A549 (cell line): Measurements from ENCODE around the gene GLCE. TPM values are rescaled to one million over a fixed set of nuclear protein-coding genes. Genes with fewer than 3 reads are reported as not detected.

ENCODE experiments used
- ATAC-seq, 2 experiments: fragments of 200-7000 bp in 1 of 2; fragments of >200 bp in 1 of 2; cut with Nextera tagmentation in 1 of 2; cut with Tn5 transposase in 1 of 2; 3 replicates each; pipeline versions ENCODE4 v1.8.0 to v1.9.1; 2018 to 2020; ENCODE audit warnings: mild to moderate bottlenecking in 1 of 2, moderate library complexity in 1 of 2
- CTCF ChIA-PET: fragments of 300-600 bp; sonication (Branson Sonifier 250); formaldehyde crosslinking; extraction: SDS; loops from one replicate; lab custom pipeline; 2021; ENCODE audit warnings: antibody characterized with exemption, inconsistent platforms; lab: Yijun Ruan, JAX
- POLR2A ChIA-PET: fragments of 350-600 bp; formaldehyde crosslinking; extraction: SDS; loops from one replicate; lab custom pipeline; 2021; ENCODE audit warnings: antibody characterized with exemption, inconsistent platforms; lab: Yijun Ruan, JAX
- DNase-seq, 2 experiments: peaks; one replicate each; pipeline versions ENCODE4 v3.0.0 to v3.0.0-alpha.2; 2011 to 2016; ENCODE audit warnings: low read depth in 1 of 2, low spot score in 1 of 2
- FAIRE-seq: peaks from 2 replicates; lab custom pipeline; 2011; peaks lifted over from hg19 to GRCh38; lab: Jason Lieb, UNC
- H3K27ac ChIP-seq, 2 experiments: fragments of >200 bp; sonication (Bioruptor Twin); formaldehyde crosslinking; 3 replicates each; pipeline ENCODE4 v1.5.1; 2016 to 2017
- H3K4me1 ChIP-seq: fragments of >200 bp; sonication (Bioruptor Twin); formaldehyde crosslinking; 3 replicates; pipeline ENCODE4 v1.6.1; 2016
- H3K4me2 ChIP-seq: fragments of >200 bp; sonication (Bioruptor Twin); formaldehyde crosslinking; 3 replicates; pipeline ENCODE4 v1.6.1; 2016
- H3K4me3 ChIP-seq: fragments of >200 bp; sonication (Bioruptor Twin); formaldehyde crosslinking; 3 replicates; pipeline ENCODE4 v1.5.1; 2016
- H3K9me3 ChIP-seq: fragments of >200 bp; sonication (Bioruptor Twin); formaldehyde crosslinking; 3 replicates; pipeline ENCODE4 v1.6.1; 2016
- CHD2 ChIP-seq: fragments of 150-350 bp; IDR thresholded peaks from 2 replicates; pipeline ENCODE4 v1.6.1; 2014; ENCODE audit warnings: low read length; ENCODE audit not compliant: partially characterized antibody
- EHF ChIP-seq: fragments of 250-450 bp; sonication (Bioruptor Pico); IDR thresholded peaks from 2 replicates; pipeline ENCODE4 v1.5.0; 2020; ENCODE audit warnings: mild to moderate bottlenecking
- EP300 ChIP-seq, 2 experiments: fragments of >200 bp; sonication (Bioruptor Twin); formaldehyde crosslinking; IDR thresholded peaks; 2 replicates in 1 of 2; 3 replicates in 1 of 2; pipeline ENCODE4 v1.6.1; 2016 to 2017
- ESRRA ChIP-seq: fragments of 150-350 bp; IDR thresholded peaks from 2 replicates; pipeline ENCODE4 v1.6.1; 2014; ENCODE audit warnings: mild to moderate bottlenecking, low read length, borderline replicate concordance
- FOSL2 ChIP-seq, 2 experiments: fragments of 450-650 bp in 1 of 2; fragments of >200 bp in 1 of 2; sonication (Bioruptor Twin) in 1 of 2; formaldehyde crosslinking; IDR thresholded peaks; 2 replicates each; pipeline versions ENCODE4 v1.5.0 to v1.6.1; 2016 to 2020; ENCODE audit warnings: mild to moderate bottlenecking in 1 of 2, moderate library complexity in 1 of 2
- HEYL ChIP-seq: fragments of 250-450 bp; sonication (Bioruptor Pico); IDR thresholded peaks from 2 replicates; pipeline ENCODE4 v1.8.0; 2021; ENCODE audit warnings: mild to moderate bottlenecking, moderate library complexity
- HOXB13 ChIP-seq: fragments of 250-450 bp; sonication (Bioruptor Pico); IDR thresholded peaks from 2 replicates; pipeline ENCODE4 v1.5.0; 2020; ENCODE audit warnings: low read depth, mild to moderate bottlenecking, moderate library complexity
- JUN ChIP-seq, 2 experiments: fragments of >200 bp; sonication (Bioruptor Twin); formaldehyde crosslinking; IDR thresholded peaks; 2 replicates in 1 of 2; 3 replicates in 1 of 2; pipeline ENCODE4 v1.6.1; 2016 to 2017
- JUNB ChIP-seq: fragments of >200 bp; sonication (Bioruptor Twin); formaldehyde crosslinking; IDR thresholded peaks from 2 replicates; pipeline ENCODE4 v1.6.1; 2016
- KDM5A ChIP-seq: fragments of 200-600 bp; sonication (generic); IDR thresholded peaks from 2 replicates; pipeline ENCODE4 v1.6.1; 2016; ENCODE audit warnings: antibody characterized with exemption, mild to moderate bottlenecking
- MAFK ChIP-seq: fragments of 450-650 bp; IDR thresholded peaks from 2 replicates; pipeline ENCODE4 v1.6.1; 2014; ENCODE audit not compliant: partially characterized antibody
- MYC ChIP-seq: IDR thresholded peaks from 2 replicates; pipeline ENCODE4 v1.6.1; 2012; ENCODE audit warnings: mild to moderate bottlenecking, inconsistent platforms, low read length, improper control_type of control experiment, borderline replicate concordance
- NFE2L2 ChIP-seq: fragments of 150-350 bp; conservative IDR thresholded peaks from 2 replicates; pipeline ENCODE4 v1.6.1; 2014; ENCODE audit warnings: low read length
- PHF8 ChIP-seq: fragments of 200-600 bp; sonication (generic); IDR thresholded peaks from 2 replicates; pipeline ENCODE4 v1.6.1; 2016; ENCODE audit warnings: low read depth, mild to moderate bottlenecking, antibody characterized with exemption, moderate library complexity, borderline replicate concordance
- RAD21 ChIP-seq, 2 experiments: fragments of >200 bp in 1 of 2; sonication (Bioruptor Twin) in 1 of 2; formaldehyde crosslinking in 1 of 2; IDR thresholded peaks in 1 of 2; conservative IDR thresholded peaks in 1 of 2; 2 replicates in 1 of 2; 3 replicates in 1 of 2; pipeline ENCODE4 v1.6.1; 2012 to 2018; ENCODE audit warnings: inconsistent platforms in 1 of 2
- RCOR1 ChIP-seq: fragments of 150-350 bp; IDR thresholded peaks from 2 replicates; pipeline ENCODE4 v1.6.1; 2014; ENCODE audit warnings: antibody characterized with exemption, low read length, low read depth
- RFX5 ChIP-seq: fragments of 450-650 bp; IDR thresholded peaks from 2 replicates; pipeline ENCODE4 v1.7.1; 2014; ENCODE audit warnings: antibody characterized with exemption, mild to moderate bottlenecking, moderate library complexity
- SMC3 ChIP-seq: fragments of >200 bp; sonication (Bioruptor Twin); formaldehyde crosslinking; IDR thresholded peaks from 3 replicates; pipeline ENCODE4 v1.6.1; 2018; ENCODE audit warnings: inconsistent platforms
- SREBF2 ChIP-seq: fragments of 450-650 bp; IDR thresholded peaks from 2 replicates; pipeline ENCODE4 v1.6.1; 2014; ENCODE audit warnings: mild to moderate bottlenecking, moderate library complexity
- TFCP2L1 ChIP-seq: fragments of 250-450 bp; sonication (Bioruptor Pico); IDR thresholded peaks from 2 replicates; pipeline ENCODE4 v1.5.0; 2021; ENCODE audit warnings: mild to moderate bottlenecking
- TP53 ChIP-seq: fragments of 250-450 bp; sonication (Bioruptor Pico); IDR thresholded peaks from 2 replicates; pipeline ENCODE4 v1.5.0; 2021; ENCODE audit warnings: mild to moderate bottlenecking, moderate library complexity
- ZFP36 ChIP-seq: fragments of 450-650 bp; IDR thresholded peaks from 2 replicates; pipeline ENCODE4 v1.6.1; 2014; ENCODE audit warnings: borderline replicate concordance; ENCODE audit not compliant: partially characterized antibody
- ZNF302 ChIP-seq: fragments of 250-450 bp; sonication (Bioruptor Pico); IDR thresholded peaks from 2 replicates; pipeline ENCODE4 v1.9.0; 2021; ENCODE audit warnings: inconsistent platforms, mild to moderate bottlenecking, moderate library complexity
- ZSCAN20 ChIP-seq: fragments of 250-450 bp; sonication (Bioruptor Pico); IDR thresholded peaks from 2 replicates; pipeline ENCODE4 v1.8.0; 2022; ENCODE audit warnings: mild to moderate bottlenecking, moderate library complexity
- WGBS: methylation state at CpG from one replicate; pipeline ENCODE4 v1.1.6; 2017; ENCODE audit errors: missing lambda C conversion rate; 5-methylcytosine and 5-hydroxymethylcytosine counted together
- polyA plus RNA-seq, 4 experiments: library from polyadenylated mRNA; depleted of rRNA in 3 of 4; stranded (reverse); fragments of >200 nt; fragmentation: RNase III in 1 of 4; extraction: RNeasy Plus Mini Kit Qiagen cat#74134 plus additional on column Dnase treatment in 1 of 4; gene quantifications; 2 replicates in 3 of 4; 3 replicates in 1 of 4; pipeline ENCODE4 v1.2.3, GENCODE V29; 2011 to 2017
- TF ChIP-seq, protein P1 (sequence below): IDR thresholded peaks from 2 replicates; pipeline ENCODE4 v1.6.1; 2012; ENCODE audit warnings: low read depth, borderline replicate concordance
- TF ChIP-seq, protein P2 (sequence below): IDR thresholded peaks from 2 replicates; pipeline ENCODE4 v1.6.1; 2012
- TF ChIP-seq, protein P3 (sequence below): fragments of >200 bp; sonication (Bioruptor Twin); formaldehyde crosslinking; IDR thresholded peaks from 3 replicates; pipeline ENCODE4 v1.5.1; 2016

Gene GLCE
- polyA plus RNA-seq, 2 of the 4 experiments (the other 2 are of a cell fraction) = 19.6 to 41.8 TPM

- TF ChIP-seq FOSL2 (IDR thresholded peaks at IDR 0.05) (peak; percentile 72), FOSL2 (CRISPR knock-in tag; IDR thresholded peaks at IDR 0.05) (peak; percentile 78), RCOR1 (no peak)
- TF ChIP-seq, protein P1, sequence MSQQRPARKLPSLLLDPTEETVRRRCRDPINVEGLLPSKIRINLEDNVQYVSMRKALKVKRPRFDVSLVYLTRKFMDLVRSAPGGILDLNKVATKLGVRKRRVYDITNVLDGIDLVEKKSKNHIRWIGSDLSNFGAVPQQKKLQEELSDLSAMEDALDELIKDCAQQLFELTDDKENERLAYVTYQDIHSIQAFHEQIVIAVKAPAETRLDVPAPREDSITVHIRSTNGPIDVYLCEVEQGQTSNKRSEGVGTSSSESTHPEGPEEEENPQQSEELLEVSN = peak; percentile 55; the same call in 1 of the 2 replicates
- TF ChIP-seq, protein P2, sequence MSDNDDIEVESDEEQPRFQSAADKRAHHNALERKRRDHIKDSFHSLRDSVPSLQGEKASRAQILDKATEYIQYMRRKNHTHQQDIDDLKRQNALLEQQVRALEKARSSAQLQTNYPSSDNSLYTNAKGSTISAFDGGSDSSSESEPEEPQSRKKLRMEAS = peak; percentile 55; the same call in 1 of the 2 replicates
- POLR2A ChIA-PET = interaction anchor here (1.2 kb wide), 1 partner anchor 10 kb away, joined by 3 read pairs; no protein-coding TSS in a partner anchor
Measured at GRCh38 chr15:69253156-69253555, 92.7 kb downstream of the GLCE start.

GRCh38 chr15:69265347-69265955 is 105.0 kb downstream of the GLCE start:
- Histone ChIP-seq H3K27ac (no peak overlapping the region), H3K4me1 (no peaks in the 10 kb centered on the region), H3K4me2 (no peak overlapping the region), H3K4me3 (no peak overlapping the region)
- POLR2A ChIA-PET = no interaction called here
- 30% methylated on average over 5 of the region's 5 CpGs for WGBS
- DNase-seq (peak; percentile 36 to 58), FAIRE-seq (peak; percentile 100)
- TF ChIP-seq TP53 (CRISPR knock-in tag) = no peak
- TF ChIP-seq HOXB13 = no peak
- no peak for TF ChIP-seq EP300 (IDR thresholded peaks at IDR 0.05)
- no peak for TF ChIP-seq TFCP2L1 (CRISPR knock-in tag)
- TF ChIP-seq ESRRA = no peak
- TF ChIP-seq, protein P3, sequence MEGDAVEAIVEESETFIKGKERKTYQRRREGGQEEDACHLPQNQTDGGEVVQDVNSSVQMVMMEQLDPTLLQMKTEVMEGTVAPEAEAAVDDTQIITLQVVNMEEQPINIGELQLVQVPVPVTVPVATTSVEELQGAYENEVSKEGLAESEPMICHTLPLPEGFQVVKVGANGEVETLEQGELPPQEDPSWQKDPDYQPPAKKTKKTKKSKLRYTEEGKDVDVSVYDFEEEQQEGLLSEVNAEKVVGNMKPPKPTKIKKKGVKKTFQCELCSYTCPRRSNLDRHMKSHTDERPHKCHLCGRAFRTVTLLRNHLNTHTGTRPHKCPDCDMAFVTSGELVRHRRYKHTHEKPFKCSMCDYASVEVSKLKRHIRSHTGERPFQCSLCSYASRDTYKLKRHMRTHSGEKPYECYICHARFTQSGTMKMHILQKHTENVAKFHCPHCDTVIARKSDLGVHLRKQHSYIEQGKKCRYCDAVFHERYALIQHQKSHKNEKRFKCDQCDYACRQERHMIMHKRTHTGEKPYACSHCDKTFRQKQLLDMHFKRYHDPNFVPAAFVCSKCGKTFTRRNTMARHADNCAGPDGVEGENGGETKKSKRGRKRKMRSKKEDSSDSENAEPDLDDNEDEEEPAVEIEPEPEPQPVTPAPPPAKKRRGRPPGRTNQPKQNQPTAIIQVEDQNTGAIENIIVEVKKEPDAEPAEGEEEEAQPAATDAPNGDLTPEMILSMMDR = peak; percentile 91
- TF ChIP-seq RFX5 = no peak
- TF ChIP-seq ZFP36 = no peak
- no peak for TF ChIP-seq ZSCAN20 (CRISPR knock-in tag)
- TF ChIP-seq JUN (IDR thresholded peaks at IDR 0.05) = no peak
- TF ChIP-seq HEYL = no peak
- TF ChIP-seq KDM5A = no peak
- no peak for TF ChIP-seq RCOR1
- TF ChIP-seq RAD21 (conservative IDR thresholded peaks at IDR 0.05 in 1 of 2, IDR thresholded peaks at IDR 0.05 in 1 of 2) = peak; percentile 82 to 83
- no peak for TF ChIP-seq CHD2
- no peak for TF ChIP-seq JUNB
- TF ChIP-seq MYC = no peak
- TF ChIP-seq EHF (CRISPR knock-in tag) = no peak
- TF ChIP-seq SREBF2 = no peak
- no peak for TF ChIP-seq PHF8
- no peak for TF ChIP-seq NFE2L2
- TF ChIP-seq ZNF302 (CRISPR knock-in tag) = no peak
- TF ChIP-seq MAFK = no peak
- peak; percentile 93 for TF ChIP-seq SMC3
- TF ChIP-seq, all 56 proteins: peak for 3
- CTCF ChIA-PET = interaction anchor here (0.6 to 7.9 kb wide), 44 partner anchors 9 to 234 kb away, joined by 3 to 86 read pairs (median 4); partner anchors contain the start of gene GLCE
- peak in 1 of 2 experiments; percentile 59; a peak in 2 of 6 replicates for ATAC-seq
- H3K9me3 ChIP-seq = no peaks in the 10 kb centered on the region

More at GRCh38 chr15:69253156-69253555, 92.7 kb downstream of the GLCE start:
- FAIRE-seq (peak; percentile 92), DNase-seq (peak; percentile 48), ATAC-seq (peak; percentile 71 to 83)
- peaks cover 18% of the 10 kb centered on the region for H3K4me1 ChIP-seq
- peak overlapping the region; percentile 66 for H3K4me2 ChIP-seq
- no peak overlapping the region for H3K4me3 ChIP-seq
- H3K9me3 ChIP-seq = no peaks in the 10 kb centered on the region
- 5% methylated on average over 3 of the region's 3 CpGs for WGBS
- CTCF ChIA-PET = interaction anchor here (0.9 to 2.0 kb wide), 5 partner anchors 9 to 136 kb away, joined by 3 to 6 read pairs (median 3); no protein-coding TSS in a partner anchor
- H3K27ac ChIP-seq = peak overlapping the region; percentile 54 to 79
